ENCODE data around the gene MLN. TPM values are rescaled to one million over a fixed set of nuclear protein-coding genes. Genes with fewer than 3 reads are reported as not detected.

Gene MLN
- total RNA-seq, 4 donors from 2014 or later: not detected

DNA sequence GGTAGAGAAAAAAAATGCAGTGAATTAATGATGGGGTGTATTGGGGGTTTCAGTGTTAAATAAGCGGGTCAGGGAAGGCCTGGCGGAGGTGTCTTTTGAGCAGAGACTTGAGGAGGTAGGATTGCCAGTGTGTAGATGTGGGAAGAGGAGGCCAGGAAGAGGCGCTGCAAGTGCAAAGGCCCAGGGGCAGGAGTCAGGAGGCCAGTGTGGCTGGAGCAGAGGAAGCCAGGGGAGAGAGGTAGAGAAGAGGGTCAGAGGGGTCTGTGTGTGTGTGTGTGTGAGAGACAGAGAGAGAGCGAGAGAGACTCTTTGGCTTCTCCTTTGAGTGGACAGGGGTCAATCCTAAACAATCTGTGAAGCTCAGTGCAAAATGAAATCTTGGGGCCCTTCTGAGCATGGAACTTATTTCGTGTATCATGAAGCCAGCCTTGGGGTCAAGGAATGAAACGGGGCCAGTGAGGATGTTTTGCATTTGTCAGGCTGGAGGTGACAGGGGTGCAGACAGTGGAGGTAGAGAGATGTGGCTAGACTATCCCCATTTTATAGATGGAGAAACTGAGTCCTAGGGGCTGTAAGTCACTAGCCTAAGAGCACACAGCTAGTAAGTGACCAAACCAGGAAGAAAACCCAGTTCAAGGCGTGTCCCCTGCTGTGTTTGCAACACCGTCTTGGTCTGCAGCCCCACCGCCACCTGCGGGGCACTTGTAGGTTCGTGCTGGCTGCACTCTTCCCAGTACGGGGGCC lies 47.4 kb downstream of the MLN start:
- no peak overlapping the region for H3K27ac ChIP-seq
- no peaks in the 10 kb centered on the region for H3K27me3 ChIP-seq
- no peak overlapping the region for H3K4me3 ChIP-seq
- no peaks in the 10 kb centered on the region for H3K9me3 ChIP-seq
- no peak for DNase-seq (ENCODE audit: low spot score in 2 of 2)
- TF ChIP-seq POLR2AphosphoS5 (IDR thresholded peaks at IDR 0.05) (no peak), POLR2A (IDR thresholded peaks at IDR 0.05) (no peak), EP300 (IDR thresholded peaks at IDR 0.05) (no peak)
- TF ChIP-seq, protein P1, sequence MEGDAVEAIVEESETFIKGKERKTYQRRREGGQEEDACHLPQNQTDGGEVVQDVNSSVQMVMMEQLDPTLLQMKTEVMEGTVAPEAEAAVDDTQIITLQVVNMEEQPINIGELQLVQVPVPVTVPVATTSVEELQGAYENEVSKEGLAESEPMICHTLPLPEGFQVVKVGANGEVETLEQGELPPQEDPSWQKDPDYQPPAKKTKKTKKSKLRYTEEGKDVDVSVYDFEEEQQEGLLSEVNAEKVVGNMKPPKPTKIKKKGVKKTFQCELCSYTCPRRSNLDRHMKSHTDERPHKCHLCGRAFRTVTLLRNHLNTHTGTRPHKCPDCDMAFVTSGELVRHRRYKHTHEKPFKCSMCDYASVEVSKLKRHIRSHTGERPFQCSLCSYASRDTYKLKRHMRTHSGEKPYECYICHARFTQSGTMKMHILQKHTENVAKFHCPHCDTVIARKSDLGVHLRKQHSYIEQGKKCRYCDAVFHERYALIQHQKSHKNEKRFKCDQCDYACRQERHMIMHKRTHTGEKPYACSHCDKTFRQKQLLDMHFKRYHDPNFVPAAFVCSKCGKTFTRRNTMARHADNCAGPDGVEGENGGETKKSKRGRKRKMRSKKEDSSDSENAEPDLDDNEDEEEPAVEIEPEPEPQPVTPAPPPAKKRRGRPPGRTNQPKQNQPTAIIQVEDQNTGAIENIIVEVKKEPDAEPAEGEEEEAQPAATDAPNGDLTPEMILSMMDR (IDR thresholded peaks at IDR 0.05): no peak
- 88% methylated on average over 12 of the region's 12 CpGs for WGBS
- peaks cover 12% of the 10 kb centered on the region for H3K4me1 ChIP-seq
- no peaks in the 10 kb centered on the region for H3K36me3 ChIP-seq

- Histone ChIP-seq H3K27me3 (no peaks in the 10 kb centered on the region), H3K4me3 (no peak overlapping the region), H3K4me1 (peaks cover 20% of the 10 kb centered on the region), H3K36me3 (no peaks in the 10 kb centered on the region), H3K27ac (no peak overlapping the region), H3K9me3 (no peaks in the 10 kb centered on the region)
- WGBS: 85% methylated on average over 11 of the region's 13 CpGs
- no peak for DNase-seq (ENCODE audit: low spot score in 2 of 2)
- TF ChIP-seq POLR2AphosphoS5 (IDR thresholded peaks at IDR 0.05) (no peak), POLR2A (IDR thresholded peaks at IDR 0.05) (no peak), EP300 (IDR thresholded peaks at IDR 0.05) (no peak)
- TF ChIP-seq, protein P1 (IDR thresholded peaks at IDR 0.05): no peak
These were observed 48.5 kb downstream of the MLN start for GRCh38 chr6:33755070-33755869.

DNA sequence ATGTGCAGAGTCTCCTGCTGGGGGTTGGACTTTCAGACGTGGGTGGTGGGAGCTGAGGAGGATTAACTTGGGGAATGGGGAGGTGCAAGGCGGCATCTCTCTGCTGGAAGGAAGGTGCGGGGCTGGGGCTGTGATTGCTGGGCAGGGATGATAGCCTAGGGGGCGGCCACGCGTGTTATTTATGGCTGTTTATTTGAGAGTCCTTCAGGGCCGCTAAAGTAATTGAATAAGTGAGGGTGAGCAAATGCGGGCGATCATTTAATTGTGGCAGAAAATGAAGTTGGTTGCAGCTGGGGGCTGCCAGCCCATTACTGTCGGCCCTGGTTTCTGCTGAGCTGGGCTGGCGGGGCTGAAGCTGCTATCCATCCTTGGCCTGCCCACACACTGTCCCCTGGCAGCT lies 49.6 kb downstream of the MLN start:
- no peaks in the 10 kb centered on the region for H3K36me3 ChIP-seq
- no peak overlapping the region for H3K27ac ChIP-seq
- WGBS: 84% methylated on average over 11 of the region's 11 CpGs
- no peaks in the 10 kb centered on the region for H3K27me3 ChIP-seq
- DNase-seq (ENCODE audit: low spot score in 2 of 2): no peak
- no peak overlapping the region for H3K4me3 ChIP-seq
- H3K4me1 ChIP-seq: peaks cover 20% of the 10 kb centered on the region
- no peaks in the 10 kb centered on the region for H3K9me3 ChIP-seq
- TF ChIP-seq, protein P1 (IDR thresholded peaks at IDR 0.05): no peak
- TF ChIP-seq EP300 (IDR thresholded peaks at IDR 0.05) (no peak), POLR2A (IDR thresholded peaks at IDR 0.05) (no peak), POLR2AphosphoS5 (IDR thresholded peaks at IDR 0.05) (no peak)

- 100% methylated on average over 1 of the region's 1 CpG for WGBS
- TF ChIP-seq EP300 (IDR thresholded peaks at IDR 0.05) (no peak), POLR2AphosphoS5 (IDR thresholded peaks at IDR 0.05) (no peak)
- TF ChIP-seq, protein P1 (IDR thresholded peaks at IDR 0.05): no peak
- Histone ChIP-seq H3K4me1 (peaks cover 20% of the 10 kb centered on the region), H3K36me3 (no peaks in the 10 kb centered on the region), H3K27me3 (peaks cover 6% of the 10 kb centered on the region), H3K4me3 (no peak overlapping the region), H3K27ac (no peak overlapping the region), H3K9me3 (no peaks in the 10 kb centered on the region)
- no peak for DNase-seq (ENCODE audit: low spot score in 2 of 2)
These were observed 51.2 kb downstream of the MLN start for GRCh38 chr6:33752646-33753015.

All from suprapubic skin (tissue), 4 donors.